WTC11 (cell line): ENCODE measurements around the gene ARHGAP15.

Source experiments
- ATF1 ChIP-seq: sonication (generic); formaldehyde crosslinking; IDR thresholded peaks from 2 replicates; pipeline ENCODE4 v1.8.1; 2023; ENCODE audit warnings: mild to moderate bottlenecking, moderate library complexity, missing genetic modification reagents
- CBFB ChIP-seq: sonication (generic); formaldehyde crosslinking; IDR thresholded peaks from 2 replicates; pipeline ENCODE4 v1.8.1; 2022; ENCODE audit warnings: mild to moderate bottlenecking, low read depth, missing genetic modification reagents
- CTCF ChIP-seq: fragments of 200-600 bp; IDR thresholded peaks from 2 replicates; pipeline ENCODE4 v1.8.0; 2022; ENCODE audit warnings: antibody characterized with exemption
- E2F5 ChIP-seq: sonication (generic); formaldehyde crosslinking; IDR thresholded peaks from 2 replicates; pipeline ENCODE4 v1.8.1; 2022; ENCODE audit warnings: mild to moderate bottlenecking, moderate library complexity, missing genetic modification reagents
- ERG ChIP-seq: fragments of 250-450 bp; sonication (Bioruptor Pico); IDR thresholded peaks from 2 replicates; pipeline ENCODE4 v1.8.0; 2021; ENCODE audit warnings: mild to moderate bottlenecking
- ESRRA ChIP-seq: sonication (generic); formaldehyde crosslinking; IDR thresholded peaks from 2 replicates; pipeline ENCODE4 v1.8.1; 2022; ENCODE audit warnings: mild to moderate bottlenecking, missing genetic modification reagents, borderline replicate concordance
- FOXP1 ChIP-seq: sonication (generic); formaldehyde crosslinking; IDR thresholded peaks from 2 replicates; pipeline ENCODE4 v1.8.0; 2022; ENCODE audit warnings: missing genetic modification reagents, mild to moderate bottlenecking, moderate library complexity, borderline replicate concordance
- SP1 ChIP-seq: sonication (generic); formaldehyde crosslinking; conservative IDR thresholded peaks from 2 replicates; pipeline ENCODE4 v1.8.1; 2022; ENCODE audit warnings: missing genetic modification reagents
- USF2 ChIP-seq: sonication (generic); formaldehyde crosslinking; IDR thresholded peaks from 2 replicates; pipeline ENCODE4 v1.8.1; 2023; ENCODE audit warnings: mild to moderate bottlenecking, missing genetic modification reagents, moderate library complexity

GRCh38 chr2:143455317-143455716 is 326.1 kb downstream of the ARHGAP15 start:
- TF ChIP-seq ERG (CRISPR knock-in tag) (no peak), CBFB (CRISPR knock-in tag) (no peak), E2F5 (no peak), FOXP1 (CRISPR knock-in tag) (no peak), SP1 (no peak), CTCF (no peak), ESRRA (CRISPR knock-in tag) (no peak), USF2 (CRISPR knock-in tag) (no peak), ATF1 (no peak)
